ENCODE measurements around the gene GUCA2A.

Gene GUCA2A

DNA sequence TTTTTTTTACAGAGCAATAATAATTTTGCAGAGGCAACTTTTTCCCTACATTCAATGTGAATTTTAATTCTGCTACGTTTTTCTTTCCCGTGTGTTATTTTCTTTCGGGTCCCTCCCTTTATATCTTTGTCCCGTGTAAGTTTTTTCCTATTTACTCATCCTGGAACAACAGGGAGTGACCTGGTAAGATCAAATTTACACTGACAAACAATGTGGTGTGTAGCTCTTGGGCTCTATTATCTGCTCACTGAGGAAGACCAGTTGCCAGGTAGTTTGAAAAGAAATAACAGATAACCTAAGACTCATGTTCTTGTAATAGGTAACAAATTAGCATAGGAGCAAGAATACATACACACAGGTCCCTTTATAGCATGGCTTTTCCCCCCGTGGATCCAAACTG lies 33.7 kb upstream of the GUCA2A start:
- FAIRE-seq (no peak), DNase-seq (ENCODE audit: insufficient read length, low spot score) (no peak)
- TF ChIP-seq, protein P1, sequence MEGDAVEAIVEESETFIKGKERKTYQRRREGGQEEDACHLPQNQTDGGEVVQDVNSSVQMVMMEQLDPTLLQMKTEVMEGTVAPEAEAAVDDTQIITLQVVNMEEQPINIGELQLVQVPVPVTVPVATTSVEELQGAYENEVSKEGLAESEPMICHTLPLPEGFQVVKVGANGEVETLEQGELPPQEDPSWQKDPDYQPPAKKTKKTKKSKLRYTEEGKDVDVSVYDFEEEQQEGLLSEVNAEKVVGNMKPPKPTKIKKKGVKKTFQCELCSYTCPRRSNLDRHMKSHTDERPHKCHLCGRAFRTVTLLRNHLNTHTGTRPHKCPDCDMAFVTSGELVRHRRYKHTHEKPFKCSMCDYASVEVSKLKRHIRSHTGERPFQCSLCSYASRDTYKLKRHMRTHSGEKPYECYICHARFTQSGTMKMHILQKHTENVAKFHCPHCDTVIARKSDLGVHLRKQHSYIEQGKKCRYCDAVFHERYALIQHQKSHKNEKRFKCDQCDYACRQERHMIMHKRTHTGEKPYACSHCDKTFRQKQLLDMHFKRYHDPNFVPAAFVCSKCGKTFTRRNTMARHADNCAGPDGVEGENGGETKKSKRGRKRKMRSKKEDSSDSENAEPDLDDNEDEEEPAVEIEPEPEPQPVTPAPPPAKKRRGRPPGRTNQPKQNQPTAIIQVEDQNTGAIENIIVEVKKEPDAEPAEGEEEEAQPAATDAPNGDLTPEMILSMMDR (IDR thresholded peaks at IDR 0.05; ENCODE audit: insufficient read depth, missing control alignments): no peak

DNA sequence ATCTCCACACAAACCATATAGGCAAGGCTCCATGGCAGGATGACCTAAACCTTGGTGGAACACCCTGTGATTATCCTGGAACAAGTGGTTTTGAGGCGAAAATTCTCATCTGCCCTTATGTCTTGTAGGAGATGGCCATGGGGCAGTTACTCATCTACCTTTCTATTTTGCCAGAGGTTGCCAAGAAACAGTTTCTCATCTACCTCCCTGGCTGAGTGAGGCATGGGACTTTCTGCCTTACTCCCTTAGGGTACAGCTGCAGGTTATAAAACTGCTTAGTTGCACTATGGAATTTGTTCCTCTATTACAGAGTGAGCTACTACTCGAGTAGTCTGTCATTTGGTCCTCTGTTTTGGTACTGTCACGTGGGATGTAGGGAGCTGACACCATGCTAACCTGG lies 31.3 kb upstream of the GUCA2A start:
- FAIRE-seq (no peak), DNase-seq (ENCODE audit: insufficient read length, low spot score) (no peak)
- TF ChIP-seq, protein P1 (IDR thresholded peaks at IDR 0.05; ENCODE audit: insufficient read depth, missing control alignments): no peak

DNA sequence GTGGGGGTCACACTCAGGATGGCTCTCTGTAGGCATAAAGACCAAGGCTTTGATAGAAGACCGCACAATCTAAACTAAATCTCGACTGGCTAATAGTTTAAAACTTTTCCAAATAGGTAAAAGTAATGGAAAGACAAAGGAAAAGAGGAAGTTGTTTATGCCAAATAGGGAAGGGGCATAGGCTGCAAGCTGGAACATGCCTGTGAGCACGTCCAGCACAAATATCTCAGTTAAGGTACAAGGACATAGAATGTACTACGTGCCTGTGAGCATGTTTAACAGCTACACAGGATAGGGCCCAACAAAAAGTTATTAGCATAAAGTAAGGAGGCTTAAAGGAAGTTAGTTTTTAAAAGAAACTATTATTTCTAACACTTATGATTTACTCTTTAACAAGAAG lies 27.6 kb upstream of the GUCA2A start:
- TF ChIP-seq, protein P1 (IDR thresholded peaks at IDR 0.05; ENCODE audit: insufficient read depth, missing control alignments): no peak
- FAIRE-seq (no peak), DNase-seq (ENCODE audit: insufficient read length, low spot score) (no peak)

DNA sequence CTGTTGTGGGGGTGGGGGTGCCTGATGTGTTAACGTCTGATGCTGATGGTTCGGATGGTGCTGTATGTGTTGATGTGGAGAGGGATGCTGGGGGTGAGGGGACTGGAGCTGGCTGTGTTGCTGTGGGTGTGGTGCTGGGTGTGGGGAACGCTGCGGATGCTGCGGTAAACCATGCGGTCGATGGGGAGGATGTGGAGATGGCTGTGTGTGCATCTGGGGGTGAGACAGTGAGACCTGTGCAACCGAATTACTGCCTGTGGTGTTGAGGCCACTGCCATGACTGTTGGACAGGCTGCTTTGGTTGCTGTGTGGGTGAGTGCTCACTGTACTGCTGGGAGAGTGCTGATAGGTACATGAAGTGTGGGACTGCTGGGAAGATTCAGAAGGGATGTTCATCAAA lies 26.8 kb upstream of the GUCA2A start:
- DNase-seq (ENCODE audit: insufficient read length, low spot score) (no peak), FAIRE-seq (no peak)
- TF ChIP-seq, protein P1 (IDR thresholded peaks at IDR 0.05; ENCODE audit: insufficient read depth, missing control alignments): no peak

DNA sequence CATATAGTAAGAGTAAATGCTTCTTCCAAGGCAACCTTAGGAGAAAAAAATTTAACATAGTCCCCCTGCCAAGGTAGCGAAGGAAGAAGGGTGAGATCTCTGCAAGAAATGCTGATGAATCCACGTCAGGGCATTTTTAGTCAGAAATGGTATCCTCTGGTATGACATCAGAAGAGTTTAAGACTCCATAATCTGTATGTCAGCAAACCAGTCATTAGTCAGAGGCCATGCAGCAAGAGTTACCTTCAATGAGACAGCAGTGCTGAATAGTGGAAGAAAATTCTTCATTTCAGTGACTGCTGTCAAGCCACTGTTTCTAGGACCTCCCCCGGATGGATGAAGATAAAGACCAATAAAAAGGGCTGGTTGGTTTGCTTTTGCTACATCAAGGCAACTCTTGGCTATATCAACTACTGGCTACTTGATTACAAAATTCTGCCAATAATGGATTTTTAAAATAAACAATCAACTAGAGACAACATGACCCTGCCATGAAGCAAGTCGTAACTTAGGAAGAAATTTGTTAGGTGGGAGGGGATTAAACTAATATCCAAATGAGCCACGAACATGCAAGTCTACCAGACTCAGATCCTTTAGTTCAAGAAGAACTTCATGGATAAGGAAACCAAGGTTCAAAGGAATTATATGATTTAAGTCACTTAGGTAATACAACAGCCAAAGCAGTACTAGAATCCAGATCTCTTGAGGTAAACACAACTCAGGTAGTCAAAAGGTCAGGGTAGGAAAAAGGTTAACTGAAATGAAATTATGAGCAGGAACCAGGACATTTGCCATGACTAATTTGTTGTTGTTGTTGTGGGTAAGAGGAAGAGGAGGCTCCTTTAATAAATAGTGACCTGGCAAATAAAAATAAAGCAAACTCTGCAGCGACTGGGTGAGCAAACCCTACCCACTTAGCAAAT lies 25.6 kb upstream of the GUCA2A start:
- FAIRE-seq (no peak), DNase-seq (ENCODE audit: insufficient read length, low spot score) (no peak)
- TF ChIP-seq, protein P1 (IDR thresholded peaks at IDR 0.05; ENCODE audit: insufficient read depth, missing control alignments): no peak

DNA sequence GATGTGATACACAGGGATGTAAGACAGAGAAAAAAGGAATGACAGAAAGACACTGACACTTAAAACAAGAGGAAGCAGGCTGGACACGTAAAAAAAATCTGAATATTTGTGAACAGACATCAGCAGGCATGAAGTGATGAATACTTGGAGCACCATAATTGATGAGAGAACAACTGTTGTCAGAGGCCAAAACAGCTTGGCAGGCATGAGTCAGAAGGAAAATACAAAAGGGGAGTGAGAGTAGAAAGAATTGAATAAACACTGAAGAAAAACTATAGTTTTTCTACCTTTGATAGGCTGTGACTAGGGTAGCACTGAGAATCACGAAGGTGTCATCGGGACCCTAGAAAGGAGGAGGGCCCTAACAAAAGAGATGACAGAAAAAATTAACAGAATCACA lies 21.6 kb upstream of the GUCA2A start:
- DNase-seq (ENCODE audit: insufficient read length, low spot score): no peak
- FAIRE-seq: no peak
- TF ChIP-seq, protein P1 (IDR thresholded peaks at IDR 0.05; ENCODE audit: insufficient read depth, missing control alignments): no peak

DNA sequence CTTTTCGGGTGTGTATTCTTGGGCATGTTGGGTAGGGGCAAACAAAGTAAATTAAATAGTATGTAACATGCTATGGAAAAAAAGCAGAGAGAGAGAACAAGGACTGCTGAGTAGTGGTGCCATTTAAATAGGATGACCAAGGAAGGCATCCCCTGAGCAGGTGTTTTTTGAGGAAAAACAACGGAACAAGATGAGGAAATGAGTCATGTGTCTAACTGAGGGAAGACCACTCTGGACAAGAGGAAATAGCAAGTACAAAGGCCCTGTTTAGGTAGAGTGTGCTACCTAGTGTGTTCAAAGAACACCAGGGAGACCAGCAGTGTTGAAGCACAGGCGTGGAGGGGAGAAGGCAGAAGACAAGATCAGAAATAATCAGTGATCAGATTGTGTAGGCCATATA lies 20.1 kb upstream of the GUCA2A start:
- no peak for FAIRE-seq
- TF ChIP-seq, protein P1 (IDR thresholded peaks at IDR 0.05; ENCODE audit: insufficient read depth, missing control alignments): no peak
- DNase-seq (ENCODE audit: insufficient read length, low spot score): no peak
